Bronchial epithelial cell (primary cell): ENCODE data around the gene LYSMD1. TPM values are rescaled to one million over a fixed set of nuclear protein-coding genes. Genes with fewer than 3 reads are reported as not detected.

Source experiments
- DNase-seq: peaks from one replicate; pipeline ENCODE4 v3.0.0-alpha.2; 2010; ENCODE audit warnings: low read depth
- FAIRE-seq: peaks from 2 replicates; lab custom pipeline; 2011; peaks lifted over from hg19 to GRCh38; lab: Jason Lieb, UNC
- H3K27me3 ChIP-seq: 2 replicates; pipeline ENCODE4 v1.5.1; 2011; ENCODE audit warnings: low read length; ENCODE audit not compliant: control insufficient read depth, insufficient read depth
- H3K36me3 ChIP-seq: 2 replicates; pipeline ENCODE4 v1.5.1; 2011; ENCODE audit warnings: low read length; ENCODE audit not compliant: control insufficient read depth, insufficient read depth
- H3K4me3 ChIP-seq: 2 replicates; pipeline ENCODE4 v1.5.1; 2011; ENCODE audit warnings: mild to moderate bottlenecking, low read depth, low read length, control low read depth
- total RNA-seq: library from RNA; depleted of rRNA; stranded (reverse); fragments of >200 nt; gene quantifications from 2 replicates; pipeline ENCODE4 v1.2.1, GENCODE V29; 2014
- TF ChIP-seq, protein P1 (sequence below): IDR thresholded peaks from 2 replicates; pipeline ENCODE4 v1.5.1; 2011; ENCODE audit warnings: mild to moderate bottlenecking, moderate library complexity, low read length, control low read depth, inconsistent platforms; ENCODE audit not compliant: insufficient read depth, severe bottlenecking

Gene LYSMD1
- total RNA-seq, 1 donor from 2014 or later: 5.0 TPM

DNA sequence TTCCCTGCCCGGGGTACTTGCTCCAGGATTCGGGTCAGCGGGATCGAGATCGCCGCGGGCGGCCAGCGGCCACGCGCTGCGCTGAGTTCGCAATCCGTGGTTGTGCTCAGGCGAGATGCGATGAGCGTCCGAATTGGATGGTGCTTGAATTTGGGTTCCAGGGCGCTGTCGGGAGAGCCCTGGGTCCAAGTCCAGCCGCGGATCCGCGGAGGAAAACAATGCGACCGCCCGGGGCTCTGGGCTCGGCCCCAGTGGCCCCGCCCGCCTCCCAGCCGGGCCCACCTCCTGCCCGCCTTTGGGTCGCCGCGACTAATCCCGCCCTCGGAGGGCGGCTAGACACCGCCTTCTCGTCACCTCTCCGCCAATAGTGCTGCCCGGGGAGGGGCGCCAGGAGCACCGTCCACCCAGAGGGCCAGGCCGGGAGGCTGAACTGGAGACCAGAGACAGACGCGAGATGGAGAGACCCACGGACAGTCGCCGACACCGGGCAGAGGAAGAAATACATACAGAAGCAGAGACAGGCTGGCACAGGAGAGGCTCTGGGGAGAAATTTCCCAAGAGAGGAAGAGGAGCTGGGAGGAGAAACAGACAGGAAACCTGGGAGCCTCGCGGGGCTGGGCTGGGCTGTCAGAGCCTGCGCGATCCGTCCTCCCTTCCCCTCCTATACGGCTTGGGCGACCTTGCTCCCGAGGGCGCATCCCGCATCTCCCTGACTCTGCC is 19.1 kb downstream of the LYSMD1 start, which contains the start of gene SEMA6C:
SEMA6C (minus strand) TSS at position 220 of the 720 bp plus-strand sequence. CDS start 4,010 bp downstream, outside the sequence.
- FAIRE-seq (no peak), DNase-seq (peak; percentile 81)
- TF ChIP-seq, protein P1, sequence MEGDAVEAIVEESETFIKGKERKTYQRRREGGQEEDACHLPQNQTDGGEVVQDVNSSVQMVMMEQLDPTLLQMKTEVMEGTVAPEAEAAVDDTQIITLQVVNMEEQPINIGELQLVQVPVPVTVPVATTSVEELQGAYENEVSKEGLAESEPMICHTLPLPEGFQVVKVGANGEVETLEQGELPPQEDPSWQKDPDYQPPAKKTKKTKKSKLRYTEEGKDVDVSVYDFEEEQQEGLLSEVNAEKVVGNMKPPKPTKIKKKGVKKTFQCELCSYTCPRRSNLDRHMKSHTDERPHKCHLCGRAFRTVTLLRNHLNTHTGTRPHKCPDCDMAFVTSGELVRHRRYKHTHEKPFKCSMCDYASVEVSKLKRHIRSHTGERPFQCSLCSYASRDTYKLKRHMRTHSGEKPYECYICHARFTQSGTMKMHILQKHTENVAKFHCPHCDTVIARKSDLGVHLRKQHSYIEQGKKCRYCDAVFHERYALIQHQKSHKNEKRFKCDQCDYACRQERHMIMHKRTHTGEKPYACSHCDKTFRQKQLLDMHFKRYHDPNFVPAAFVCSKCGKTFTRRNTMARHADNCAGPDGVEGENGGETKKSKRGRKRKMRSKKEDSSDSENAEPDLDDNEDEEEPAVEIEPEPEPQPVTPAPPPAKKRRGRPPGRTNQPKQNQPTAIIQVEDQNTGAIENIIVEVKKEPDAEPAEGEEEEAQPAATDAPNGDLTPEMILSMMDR: no peak

GRCh38 chr1:151146072-151146411 is 19.7 kb downstream of the LYSMD1 start:
- TF ChIP-seq, protein P1: no peak
- Histone ChIP-seq H3K4me3 (peak overlapping the region; percentile 63), H3K36me3 (no peaks in the 10 kb centered on the region), H3K27me3 (peaks cover 2% of the 10 kb centered on the region)
- FAIRE-seq (no peak), DNase-seq (no peak)

More for the DNA sequence above, 19.1 kb downstream of the LYSMD1 start, which contains the start of gene SEMA6C:
- H3K4me3 ChIP-seq: peak within 1 kb of the TSS; percentile 63
- H3K36me3 ChIP-seq: no peaks in the 10 kb centered on the region
- H3K27me3 ChIP-seq: peaks cover 2% of the 10 kb centered on the region

DNA sequence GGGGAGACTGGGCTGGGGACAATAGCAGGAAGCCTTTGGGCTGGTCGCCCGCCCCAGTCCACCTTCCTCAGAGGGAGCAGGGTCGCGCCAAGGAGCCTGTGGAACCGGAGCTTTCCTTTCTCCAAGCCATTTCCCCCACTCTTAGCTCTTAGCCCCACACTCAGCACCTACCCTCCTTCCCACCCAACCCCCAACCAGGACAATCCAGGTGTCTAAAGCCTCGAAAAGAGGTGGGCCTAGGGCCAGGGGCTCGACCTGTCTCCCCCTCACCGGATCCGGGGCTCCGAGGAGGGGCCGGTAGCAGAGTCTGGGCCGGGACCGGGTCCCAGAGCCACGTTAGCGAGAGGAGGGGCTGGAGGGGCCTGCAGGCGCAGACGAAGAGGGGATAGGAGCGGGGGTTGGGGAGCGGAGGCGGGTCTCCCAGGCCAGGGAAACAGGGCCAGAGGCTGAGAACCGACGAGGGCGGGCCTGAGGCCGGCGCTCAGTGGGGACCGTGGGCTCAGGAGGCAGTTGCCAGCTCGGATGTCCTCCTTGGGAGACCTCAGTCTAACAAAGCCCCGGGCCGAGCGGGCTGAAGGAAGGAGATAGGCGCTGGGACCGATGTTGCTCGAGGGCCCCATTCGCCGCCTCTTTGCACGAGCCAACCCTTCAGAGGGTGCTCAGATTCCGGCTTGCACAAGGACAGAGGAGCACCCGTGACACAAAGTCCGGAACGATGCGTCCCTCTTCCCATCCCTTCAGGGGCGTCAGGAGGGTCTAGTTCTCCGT is 20.2 kb downstream of the LYSMD1 start:
- TF ChIP-seq, protein P1: no peak
- H3K36me3 ChIP-seq: no peaks in the 10 kb centered on the region
- H3K27me3 ChIP-seq: peaks cover 2% of the 10 kb centered on the region
- H3K4me3 ChIP-seq: peak overlapping the region; percentile 63
- no peak for FAIRE-seq
- DNase-seq: no peak

DNA sequence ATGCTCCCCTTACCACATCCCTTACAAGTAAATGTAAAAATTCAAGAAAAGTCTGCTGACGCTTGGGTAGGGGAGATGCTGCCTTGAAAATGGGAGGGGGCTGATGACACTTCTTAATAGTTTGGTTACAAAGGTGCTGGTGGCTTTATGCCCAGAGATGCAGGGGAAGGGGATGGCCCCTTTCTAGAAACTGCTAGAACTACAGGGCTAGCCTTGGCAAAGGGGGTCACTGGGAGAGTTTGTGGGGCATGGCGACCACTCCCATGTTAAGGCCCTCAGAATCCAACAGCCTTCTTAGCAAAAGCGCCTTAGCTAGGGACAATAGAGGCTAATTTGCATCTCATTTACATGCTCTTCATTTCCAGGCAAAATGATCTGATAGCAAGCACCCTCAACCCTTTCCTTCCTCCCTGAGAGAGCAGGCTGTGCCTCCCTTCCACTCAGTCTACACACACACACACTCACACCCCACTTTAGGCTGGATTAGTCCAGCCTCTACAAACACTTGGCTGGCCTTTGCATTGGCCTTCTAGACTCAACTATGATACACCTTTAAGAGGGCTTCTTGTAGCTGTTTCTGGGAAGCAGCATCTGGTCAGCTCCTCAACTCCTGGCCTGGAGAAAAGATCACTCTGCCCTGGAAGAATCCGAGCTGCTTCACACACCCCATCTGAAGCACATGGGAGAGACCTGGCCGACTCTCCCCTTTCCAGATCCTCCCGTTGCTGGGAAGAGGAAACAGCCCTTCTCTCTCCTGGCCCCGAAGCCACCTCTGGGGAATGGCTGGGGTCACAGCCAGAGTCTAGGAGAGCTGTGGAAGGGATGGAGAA is 21.0 kb downstream of the LYSMD1 start:
- TF ChIP-seq, protein P1: no peak
- no peak overlapping the region for H3K4me3 ChIP-seq
- FAIRE-seq (no peak), DNase-seq (no peak)
- peaks cover 2% of the 10 kb centered on the region for H3K27me3 ChIP-seq
- H3K36me3 ChIP-seq: no peaks in the 10 kb centered on the region

- Histone ChIP-seq H3K4me3 (no peak overlapping the region), H3K27me3 (peaks cover 2% of the 10 kb centered on the region), H3K36me3 (no peaks in the 10 kb centered on the region)
- FAIRE-seq (no peak), DNase-seq (no peak)
- TF ChIP-seq, protein P1: no peak
Observed at GRCh38 chr1:151143986-151144385, 21.7 kb downstream of the LYSMD1 start.
